Esophagus squamous epithelium (tissue), 5 donors: ENCODE data around the gene MLLT1. TPM values are rescaled to one million over a fixed set of nuclear protein-coding genes. Genes with fewer than 3 reads are reported as not detected.
"Not testable (repeated sequence)": the region's sequence is repeated elsewhere in the genome, so short reads cannot be mapped to it uniquely, and the experiment has no call there.

Source experiments
- DNase-seq: peaks from one replicate; lab custom pipeline; 2025; lab: John Stamatoyannopoulos, UW
- H3K27ac ChIP-seq, 4 donors: fragments of 200-600 bp; sonication (generic); one replicate each; pipeline ENCODE4 v1.5.1; 2016 to 2019; ENCODE audit warnings: mild to moderate bottlenecking in 1 of 4
- H3K27me3 ChIP-seq, 4 donors: fragments of 200-600 bp; sonication (generic); 1 replicate in 3 of 4; 2 replicates in 1 of 4; pipeline versions ENCODE4 v1.5.1 to v1.6.0; 2017 to 2021; ENCODE audit warnings: antibody characterized with exemption in 1 of 4
- H3K36me3 ChIP-seq, 3 donors: fragments of 200-600 bp; sonication (generic); one replicate each; pipeline ENCODE4 v1.5.1; 2016 to 2019
- H3K4me1 ChIP-seq, 3 donors: fragments of 200-600 bp; sonication (generic); one replicate each; pipeline ENCODE4 v1.5.1; 2017 to 2019
- H3K4me3 ChIP-seq, 4 donors: fragments of 200-600 bp; sonication (generic); 1 replicate in 3 of 4; 2 replicates in 1 of 4; pipeline ENCODE4 v1.5.1; 2016 to 2019; ENCODE audit warnings: mild to moderate bottlenecking in 2 of 4, moderate library complexity in 1 of 4
- H3K9me3 ChIP-seq, 3 donors: fragments of 200-600 bp; sonication (generic); one replicate each; pipeline ENCODE4 v1.5.1; 2016 to 2019
- POLR2A ChIP-seq, 4 donors: fragments of 450-650 bp; IDR thresholded peaks; one replicate each; pipeline ENCODE4 v1.6.1; 2017; ENCODE audit warnings: antibody characterized with exemption in 4 of 4, mild to moderate bottlenecking in 4 of 4, moderate library complexity in 3 of 4
- WGBS, 2 donors: methylation state at CpG; one replicate each; pipeline ENCODE4 v1.1.5; 2018; 5-methylcytosine and 5-hydroxymethylcytosine counted together
- intact Hi-C: fragments of 100-400 bp; cut with DNase I; formaldehyde crosslinking; loops from one replicate; pipeline ENCODE4 v1.15.0; 2022
- total RNA-seq, 4 donors: library from RNA; depleted of rRNA; stranded (reverse); fragments of >200 nt; gene quantifications; one replicate each; pipeline ENCODE4 v1.1.0, GENCODE V29; 2016
- TF ChIP-seq, protein P1 (sequence below), 6 experiments: fragments of 450-650 bp in 4 of 6; fragments of 200-600 bp in 2 of 6; sonication (generic) in 2 of 6; IDR thresholded peaks; one replicate each; pipeline ENCODE4 v1.5.1; 2016 to 2019; ENCODE audit warnings: antibody characterized with exemption in 6 of 6, mild to moderate bottlenecking in 4 of 6, moderate library complexity in 4 of 6
- donor health status: DM: yes; HTN: yes; CAD: no.

The MLLT1 gene
- total RNA-seq, 4 donors from 2014 or later: 10.3 to 20.1 (median 12.7) TPM

DNA sequence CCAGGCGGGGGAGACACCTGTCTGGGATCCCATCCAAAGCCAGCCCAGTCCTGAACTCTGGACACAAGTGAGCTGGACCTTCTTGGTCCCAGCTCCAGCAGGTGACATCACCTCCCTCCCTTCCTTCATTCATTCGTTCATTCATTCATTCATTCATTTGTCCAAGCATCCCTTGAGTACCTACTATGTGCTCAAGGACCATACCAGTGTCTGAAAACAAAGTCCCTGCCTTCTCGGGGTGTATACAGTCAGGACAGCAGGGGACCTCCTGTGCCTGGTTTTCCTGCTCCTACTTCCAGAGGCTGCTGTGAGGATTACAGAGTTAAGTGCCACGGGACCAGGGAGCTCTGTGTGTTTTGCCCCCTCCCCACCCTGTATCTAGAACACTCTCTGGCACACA, 39.6 kb upstream of the MLLT1 start:
- TF ChIP-seq, protein P1, sequence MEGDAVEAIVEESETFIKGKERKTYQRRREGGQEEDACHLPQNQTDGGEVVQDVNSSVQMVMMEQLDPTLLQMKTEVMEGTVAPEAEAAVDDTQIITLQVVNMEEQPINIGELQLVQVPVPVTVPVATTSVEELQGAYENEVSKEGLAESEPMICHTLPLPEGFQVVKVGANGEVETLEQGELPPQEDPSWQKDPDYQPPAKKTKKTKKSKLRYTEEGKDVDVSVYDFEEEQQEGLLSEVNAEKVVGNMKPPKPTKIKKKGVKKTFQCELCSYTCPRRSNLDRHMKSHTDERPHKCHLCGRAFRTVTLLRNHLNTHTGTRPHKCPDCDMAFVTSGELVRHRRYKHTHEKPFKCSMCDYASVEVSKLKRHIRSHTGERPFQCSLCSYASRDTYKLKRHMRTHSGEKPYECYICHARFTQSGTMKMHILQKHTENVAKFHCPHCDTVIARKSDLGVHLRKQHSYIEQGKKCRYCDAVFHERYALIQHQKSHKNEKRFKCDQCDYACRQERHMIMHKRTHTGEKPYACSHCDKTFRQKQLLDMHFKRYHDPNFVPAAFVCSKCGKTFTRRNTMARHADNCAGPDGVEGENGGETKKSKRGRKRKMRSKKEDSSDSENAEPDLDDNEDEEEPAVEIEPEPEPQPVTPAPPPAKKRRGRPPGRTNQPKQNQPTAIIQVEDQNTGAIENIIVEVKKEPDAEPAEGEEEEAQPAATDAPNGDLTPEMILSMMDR (IDR thresholded peaks at IDR 0.05): no peak
- no peak overlapping the region for H3K27ac ChIP-seq
- H3K36me3 ChIP-seq: no peaks in the 10 kb centered on the region
- 19 to 32% methylated on average over 4 of the region's 4 CpGs for WGBS, 2 donors
- intact Hi-C loops: no loop called here
- peaks cover 0 to 29% (median 0%) of the 10 kb centered on the region in 4 donors for H3K27me3 ChIP-seq
- no peaks in the 10 kb centered on the region for H3K9me3 ChIP-seq
- H3K4me1 ChIP-seq: no peaks in the 10 kb centered on the region
- no peak for DNase-seq
- no peak overlapping the region for H3K4me3 ChIP-seq

DNA sequence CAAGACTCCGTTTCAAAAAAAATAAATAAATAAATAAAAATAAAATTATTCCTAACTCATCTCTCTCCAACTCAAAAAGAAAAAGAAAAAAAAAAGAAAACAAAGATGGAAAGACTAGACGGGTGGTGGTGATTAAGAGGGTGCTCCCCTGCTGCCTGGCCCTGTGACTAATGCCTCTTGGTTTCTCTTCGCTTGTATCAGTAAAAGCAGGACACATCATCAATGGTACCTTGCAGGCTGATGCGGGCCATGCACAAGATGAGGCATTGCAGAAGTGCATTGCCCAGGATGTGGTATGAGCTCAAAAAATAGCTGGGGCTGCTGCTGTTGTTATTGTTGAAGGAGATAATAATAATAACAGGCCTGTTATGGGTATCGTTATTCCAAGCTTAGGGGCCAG, 39.0 kb upstream of the MLLT1 start:
- Histone ChIP-seq H3K4me3 (no peak overlapping the region), H3K27ac (no peak overlapping the region), H3K36me3 (no peaks in the 10 kb centered on the region), H3K9me3 (no peaks in the 10 kb centered on the region), H3K27me3 (peaks cover 0 to 29% (median 0%) of the 10 kb centered on the region in 4 donors), H3K4me1 (no peaks in the 10 kb centered on the region)
- WGBS, 2 donors: 40 to 51% methylated on average over 5 of the region's 5 CpGs
- TF ChIP-seq, protein P1 (IDR thresholded peaks at IDR 0.05): no peak
- TF ChIP-seq POLR2A (IDR thresholded peaks at IDR 0.05): no peak
- DNase-seq: no peak
- intact Hi-C loops: no loop called here

DNA sequence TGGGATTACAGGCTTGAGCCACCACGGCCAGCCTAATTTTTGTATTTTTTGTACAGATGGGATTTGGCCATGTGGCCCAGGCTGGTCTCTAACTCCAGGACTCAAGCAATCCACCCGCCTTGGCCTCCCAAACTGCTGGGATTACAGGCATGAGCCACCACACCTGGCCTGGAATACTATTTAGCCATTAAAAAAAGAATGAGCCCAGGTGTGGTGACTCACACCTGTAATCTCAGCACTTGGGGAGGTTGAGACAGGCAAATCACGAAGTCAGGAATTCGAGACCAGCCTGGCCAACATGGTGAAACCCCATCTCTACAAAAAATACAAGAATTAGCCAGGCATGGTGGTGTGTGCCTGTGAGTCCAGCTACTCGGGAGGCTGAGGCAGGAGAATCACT, 35.9 kb upstream of the MLLT1 start:
- WGBS, 2 donors: 77 to 79% methylated on average over 4 to 5 of the region's 5 CpGs

DNA sequence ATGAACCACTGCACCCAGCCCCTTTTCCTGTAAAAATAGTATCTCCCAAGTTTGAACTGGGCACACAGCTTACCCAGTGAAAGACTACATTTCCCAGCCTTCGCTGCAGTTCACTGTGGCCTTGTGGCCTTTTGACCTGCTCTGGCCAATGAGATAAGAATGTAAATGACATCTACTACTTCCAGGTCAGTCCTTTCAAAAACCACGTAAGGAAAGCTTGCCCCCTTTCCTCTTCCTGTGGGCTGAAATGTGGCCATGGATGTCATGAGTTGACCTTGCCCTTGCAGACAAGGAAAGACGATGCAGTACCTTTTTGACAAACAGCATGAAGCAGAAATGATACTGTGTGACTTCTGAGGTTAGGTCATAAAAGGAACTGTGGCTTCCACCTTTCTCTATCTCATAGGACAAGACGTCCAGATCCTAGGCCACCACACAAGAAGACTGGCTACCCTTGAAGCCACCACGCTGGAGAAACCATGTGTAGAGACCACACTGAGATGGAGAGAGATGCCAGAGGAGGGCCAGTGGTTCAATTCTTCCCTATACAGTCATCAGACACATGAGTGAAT, 33.7 kb upstream of the MLLT1 start:
- H3K36me3 ChIP-seq: no peaks in the 10 kb centered on the region
- no peak overlapping the region for H3K4me3 ChIP-seq
- H3K4me1 ChIP-seq: no peaks in the 10 kb centered on the region
- H3K27me3 ChIP-seq: peaks cover 0 to 12% (median 0%) of the 10 kb centered on the region in 4 donors
- no peak overlapping the region for H3K27ac ChIP-seq
- TF ChIP-seq POLR2A (IDR thresholded peaks at IDR 0.05): no peak
- TF ChIP-seq, protein P1 (IDR thresholded peaks at IDR 0.05): no peak
- H3K9me3 ChIP-seq: no peaks in the 10 kb centered on the region
- DNase-seq: no peak
- intact Hi-C loops: no loop called here
- WGBS, 2 donors: 61 to 75% methylated on average over 3 to 5 of the region's 5 CpGs

More for the DNA sequence above, 35.9 kb upstream of the MLLT1 start:
- intact Hi-C loops, H3K36me3 ChIP-seq, H3K4me1 ChIP-seq, H3K27ac ChIP-seq, H3K4me3 ChIP-seq, H3K9me3 ChIP-seq, DNase-seq: not testable (repeated sequence)
- H3K27me3 ChIP-seq: peaks cover 0 to 23% (median 0%) of the 10 kb centered on the region in 4 donors

DNA sequence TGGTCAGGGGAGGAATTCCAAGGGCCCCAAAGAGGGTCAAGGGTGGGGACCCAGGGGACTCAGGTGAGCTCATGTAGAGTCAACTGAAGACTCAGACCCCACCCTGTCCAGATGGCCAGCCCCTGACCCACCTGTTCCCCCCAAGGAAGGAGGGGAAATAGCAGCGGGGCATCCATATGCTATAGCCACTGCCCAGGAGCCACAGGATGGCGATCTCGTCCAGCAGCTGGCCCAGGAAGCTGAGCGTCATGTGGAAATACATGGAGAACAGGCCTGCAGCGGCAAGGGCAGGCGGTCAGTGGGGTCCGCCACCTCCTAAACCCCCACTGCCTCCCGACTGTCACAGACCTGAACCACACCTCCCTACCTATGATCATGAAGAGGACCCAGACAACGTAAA, 32.2 kb upstream of the MLLT1 start:
- Histone ChIP-seq H3K27me3 (peaks cover 0 to 12% (median 0%) of the 10 kb centered on the region in 4 donors), H3K27ac (no peak overlapping the region), H3K9me3 (no peaks in the 10 kb centered on the region), H3K4me3 (no peak overlapping the region), H3K36me3 (no peaks in the 10 kb centered on the region), H3K4me1 (no peaks in the 10 kb centered on the region)
- intact Hi-C loops: no loop called here
- TF ChIP-seq, protein P1 (IDR thresholded peaks at IDR 0.05): peak in 1 of 6 experiments; percentile 28
- no peak for TF ChIP-seq POLR2A (IDR thresholded peaks at IDR 0.05)
- 55 to 92% methylated on average over 2 to 9 of the region's 9 CpGs for WGBS, 2 donors
- no peak for DNase-seq
